Measurements from ENCODE around the gene DOCK10. TPM values are rescaled to one million over a fixed set of nuclear protein-coding genes. Genes with fewer than 3 reads are reported as not detected.

The DOCK10 gene
- total RNA-seq, 2 donors from 2014 or later = 0.93 to 2.0 TPM

- no peak overlapping the region for H3K4me3 ChIP-seq
- TF ChIP-seq, protein P1, sequence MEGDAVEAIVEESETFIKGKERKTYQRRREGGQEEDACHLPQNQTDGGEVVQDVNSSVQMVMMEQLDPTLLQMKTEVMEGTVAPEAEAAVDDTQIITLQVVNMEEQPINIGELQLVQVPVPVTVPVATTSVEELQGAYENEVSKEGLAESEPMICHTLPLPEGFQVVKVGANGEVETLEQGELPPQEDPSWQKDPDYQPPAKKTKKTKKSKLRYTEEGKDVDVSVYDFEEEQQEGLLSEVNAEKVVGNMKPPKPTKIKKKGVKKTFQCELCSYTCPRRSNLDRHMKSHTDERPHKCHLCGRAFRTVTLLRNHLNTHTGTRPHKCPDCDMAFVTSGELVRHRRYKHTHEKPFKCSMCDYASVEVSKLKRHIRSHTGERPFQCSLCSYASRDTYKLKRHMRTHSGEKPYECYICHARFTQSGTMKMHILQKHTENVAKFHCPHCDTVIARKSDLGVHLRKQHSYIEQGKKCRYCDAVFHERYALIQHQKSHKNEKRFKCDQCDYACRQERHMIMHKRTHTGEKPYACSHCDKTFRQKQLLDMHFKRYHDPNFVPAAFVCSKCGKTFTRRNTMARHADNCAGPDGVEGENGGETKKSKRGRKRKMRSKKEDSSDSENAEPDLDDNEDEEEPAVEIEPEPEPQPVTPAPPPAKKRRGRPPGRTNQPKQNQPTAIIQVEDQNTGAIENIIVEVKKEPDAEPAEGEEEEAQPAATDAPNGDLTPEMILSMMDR (IDR thresholded peaks at IDR 0.05) = no peak
- H3K27ac ChIP-seq = no peak overlapping the region
- H3K27me3 ChIP-seq = no peaks in the 10 kb centered on the region
- H3K4me1 ChIP-seq = no peaks in the 10 kb centered on the region
- no peaks in the 10 kb centered on the region for H3K9me3 ChIP-seq
- no peak for DNase-seq (ENCODE audit: low spot score)
- no peaks in the 10 kb centered on the region for H3K36me3 ChIP-seq
Observed at GRCh38 chr2:225083276-225083675, 41.0 kb upstream of the DOCK10 start.

DNA sequence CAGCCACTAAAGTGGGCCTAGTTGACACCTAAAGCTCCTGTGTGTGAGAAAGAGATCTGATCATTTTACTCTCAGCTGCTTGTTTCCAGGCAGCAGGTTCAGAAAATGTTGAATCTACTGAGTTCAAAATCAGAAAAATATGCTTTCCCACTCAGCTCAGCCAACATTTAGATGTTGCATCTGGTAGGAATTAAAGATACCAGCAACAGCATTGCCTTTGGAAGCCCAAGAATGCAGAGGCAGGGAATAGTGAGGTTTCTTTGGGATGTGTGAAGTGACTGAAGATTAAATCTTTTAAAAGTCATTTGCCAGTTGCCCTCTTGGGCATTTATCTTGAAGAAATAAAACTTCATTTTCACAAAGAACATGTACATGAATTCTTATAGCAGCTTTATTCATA lies 33.9 kb upstream of the DOCK10 start:
- no peaks in the 10 kb centered on the region for H3K4me1 ChIP-seq
- no peaks in the 10 kb centered on the region for H3K9me3 ChIP-seq
- no peak for DNase-seq (ENCODE audit: low spot score)
- no peaks in the 10 kb centered on the region for H3K27me3 ChIP-seq
- H3K4me3 ChIP-seq = no peak overlapping the region
- H3K27ac ChIP-seq = no peak overlapping the region
- no peaks in the 10 kb centered on the region for H3K36me3 ChIP-seq
- TF ChIP-seq, protein P1 (IDR thresholded peaks at IDR 0.05) = no peak

DNA sequence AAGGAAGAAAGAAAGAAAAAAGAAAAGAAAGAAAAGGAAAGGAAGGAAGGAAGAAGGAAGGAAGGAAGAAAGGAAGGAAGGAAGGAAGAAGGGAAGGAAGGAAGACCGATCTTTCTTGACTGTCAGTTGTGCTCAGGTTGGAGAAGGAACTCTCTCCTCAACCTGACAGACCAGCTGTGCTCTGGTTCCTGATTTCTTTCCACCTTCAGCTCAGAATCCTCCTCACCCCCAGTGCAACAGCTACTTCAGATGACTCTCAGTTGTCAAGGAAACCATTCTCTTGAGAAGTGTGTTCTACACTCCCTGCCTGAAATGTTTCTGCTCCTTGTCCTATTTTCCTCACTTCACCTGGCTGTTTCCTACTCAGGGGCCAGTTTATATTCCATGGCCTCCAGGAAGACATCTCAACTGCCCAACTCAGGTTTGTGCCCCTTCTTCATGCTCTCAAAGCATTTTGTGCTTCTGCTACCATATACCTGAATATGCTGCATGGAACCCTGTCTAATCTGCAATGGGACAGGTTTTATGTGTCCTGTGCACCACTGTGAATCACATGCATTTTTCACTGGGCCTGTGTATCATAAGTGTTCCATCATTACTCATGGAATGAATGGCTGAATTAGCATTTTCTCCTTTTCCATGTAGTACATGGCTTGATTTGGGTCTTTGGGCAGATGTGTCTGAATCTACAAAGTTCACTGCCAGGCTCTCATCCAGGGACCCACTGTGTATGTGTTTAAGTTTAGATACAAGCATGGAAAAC lies 32.8 kb upstream of the DOCK10 start:
- DNase-seq (ENCODE audit: low spot score) = no peak
- Histone ChIP-seq H3K27me3 (no peaks in the 10 kb centered on the region), H3K4me1 (no peaks in the 10 kb centered on the region), H3K27ac (no peak overlapping the region), H3K4me3 (no peak overlapping the region), H3K36me3 (no peaks in the 10 kb centered on the region), H3K9me3 (no peaks in the 10 kb centered on the region)
- TF ChIP-seq, protein P1 (IDR thresholded peaks at IDR 0.05) = no peak

GRCh38 chr2:225074366-225074765 lies 32.1 kb upstream of the DOCK10 start:
- no peak overlapping the region for H3K4me3 ChIP-seq
- no peaks in the 10 kb centered on the region for H3K36me3 ChIP-seq
- no peaks in the 10 kb centered on the region for H3K4me1 ChIP-seq
- H3K9me3 ChIP-seq = no peaks in the 10 kb centered on the region
- no peaks in the 10 kb centered on the region for H3K27me3 ChIP-seq
- TF ChIP-seq, protein P1 (IDR thresholded peaks at IDR 0.05) = no peak
- DNase-seq (ENCODE audit: low spot score) = no peak
- H3K27ac ChIP-seq = no peak overlapping the region

DNA sequence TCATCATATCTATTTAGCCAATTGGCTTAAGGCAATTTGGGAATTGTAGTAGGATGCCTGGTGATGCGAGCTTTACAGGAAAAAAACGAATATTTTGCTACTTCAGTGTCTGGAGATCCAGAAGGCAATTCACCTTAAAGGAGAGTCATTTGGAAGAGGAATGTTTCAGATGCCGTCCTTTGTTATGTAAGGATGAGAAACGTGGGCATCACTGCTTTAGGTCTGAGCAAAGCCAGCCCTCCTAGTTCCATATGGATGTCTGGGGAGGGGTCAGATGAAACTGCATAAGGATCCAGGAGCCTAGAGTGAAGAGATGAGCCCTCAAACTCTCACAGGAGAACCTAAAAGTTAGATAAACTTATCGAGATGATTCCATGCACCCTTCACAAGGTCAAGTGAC lies 30.9 kb upstream of the DOCK10 start:
- TF ChIP-seq, protein P1 (IDR thresholded peaks at IDR 0.05) = no peak
- no peaks in the 10 kb centered on the region for H3K27me3 ChIP-seq
- no peak for DNase-seq (ENCODE audit: low spot score)
- no peaks in the 10 kb centered on the region for H3K36me3 ChIP-seq
- H3K9me3 ChIP-seq = no peaks in the 10 kb centered on the region
- H3K4me3 ChIP-seq = no peak overlapping the region
- H3K27ac ChIP-seq = no peak overlapping the region
- H3K4me1 ChIP-seq = no peaks in the 10 kb centered on the region

GRCh38 chr2:225072444-225072843 lies 30.2 kb upstream of the DOCK10 start:
- Histone ChIP-seq H3K4me3 (no peak overlapping the region), H3K9me3 (no peaks in the 10 kb centered on the region), H3K36me3 (no peaks in the 10 kb centered on the region), H3K27ac (no peak overlapping the region), H3K27me3 (no peaks in the 10 kb centered on the region), H3K4me1 (no peaks in the 10 kb centered on the region)
- DNase-seq (ENCODE audit: low spot score) = no peak
- TF ChIP-seq, protein P1 (IDR thresholded peaks at IDR 0.05) = no peak
